Mammary epithelial cell (primary cell): ENCODE measurements around the gene TPBG.

Experiments
- EZH2 ChIP-seq: IDR thresholded peaks from 2 replicates; pipeline ENCODE4 v1.6.1; 2012; ENCODE audit warnings: low read length, inconsistent platforms, borderline replicate concordance
- TF ChIP-seq, protein P1 (sequence below), 2 donors: IDR thresholded peaks in 1 of 2; conservative IDR thresholded peaks in 1 of 2; 2 replicates each; pipeline ENCODE4 v1.5.1; 2011 to 2012; ENCODE audit warnings: inconsistent platforms in 2 of 2, low read length in 2 of 2, mild to moderate bottlenecking in 2 of 2, control low read depth in 1 of 2, low read depth in 1 of 2; ENCODE audit not compliant: insufficient read depth in 1 of 2; ENCODE audit errors: extremely low read depth in 1 of 2

- TF ChIP-seq, protein P1, sequence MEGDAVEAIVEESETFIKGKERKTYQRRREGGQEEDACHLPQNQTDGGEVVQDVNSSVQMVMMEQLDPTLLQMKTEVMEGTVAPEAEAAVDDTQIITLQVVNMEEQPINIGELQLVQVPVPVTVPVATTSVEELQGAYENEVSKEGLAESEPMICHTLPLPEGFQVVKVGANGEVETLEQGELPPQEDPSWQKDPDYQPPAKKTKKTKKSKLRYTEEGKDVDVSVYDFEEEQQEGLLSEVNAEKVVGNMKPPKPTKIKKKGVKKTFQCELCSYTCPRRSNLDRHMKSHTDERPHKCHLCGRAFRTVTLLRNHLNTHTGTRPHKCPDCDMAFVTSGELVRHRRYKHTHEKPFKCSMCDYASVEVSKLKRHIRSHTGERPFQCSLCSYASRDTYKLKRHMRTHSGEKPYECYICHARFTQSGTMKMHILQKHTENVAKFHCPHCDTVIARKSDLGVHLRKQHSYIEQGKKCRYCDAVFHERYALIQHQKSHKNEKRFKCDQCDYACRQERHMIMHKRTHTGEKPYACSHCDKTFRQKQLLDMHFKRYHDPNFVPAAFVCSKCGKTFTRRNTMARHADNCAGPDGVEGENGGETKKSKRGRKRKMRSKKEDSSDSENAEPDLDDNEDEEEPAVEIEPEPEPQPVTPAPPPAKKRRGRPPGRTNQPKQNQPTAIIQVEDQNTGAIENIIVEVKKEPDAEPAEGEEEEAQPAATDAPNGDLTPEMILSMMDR (conservative IDR thresholded peaks at IDR 0.05 in 1 of 2, IDR thresholded peaks at IDR 0.05 in 1 of 2; ENCODE audit: extremely low read depth in 1 of 2, insufficient read depth in 1 of 2, low read depth in 1 of 2, low read length in 2 of 2): no peak
- TF ChIP-seq EZH2: no peak
Observed at GRCh38 chr6:82353848-82354247, 9.8 kb upstream of the TPBG start.
